Panc1 (cell line): ENCODE measurements around the gene VWA3B. TPM values are rescaled to one million over a fixed set of nuclear protein-coding genes. Genes with fewer than 3 reads are reported as not detected.

Source experiments
- ATAC-seq: fragments of 200-7000 bp; cut with Tn5 transposase; 2 replicates; pipeline ENCODE4 v1.9.1; 2020; ENCODE audit warnings: mild to moderate bottlenecking, moderate library complexity
- BruUV-seq: library from RNA; stranded (reverse); fragments of 400-500 nt; replicated peaks from 2 replicates; lab custom pipeline; 2021; lab: Mats Ljungman, UMichigan
- CTCF ChIA-PET: fragments of 300-600 bp; sonication (Branson Sonifier 250); formaldehyde crosslinking; loops from one replicate; lab custom pipeline; 2022; ENCODE audit warnings: antibody characterized with exemption; lab: Charles Lee
- POLR2A ChIA-PET: fragments of 300-600 bp; sonication (Branson Sonifier 250); formaldehyde crosslinking; loops from one replicate; lab custom pipeline; 2022; ENCODE audit warnings: antibody characterized with exemption; lab: Charles Lee
- DNase-seq: peaks from one replicate; pipeline ENCODE4 v3.0.0-alpha.2; 2010; ENCODE audit warnings: low read depth, low spot score
- H3K27ac ChIP-seq: 2 replicates; pipeline ENCODE4 v1.5.1; 2011; ENCODE audit warnings: mild to moderate bottlenecking, low read length, inconsistent platforms
- H3K27me3 ChIP-seq: fragments of 200-500 bp; sonication (Bioruptor generic); 2 replicates; pipeline ENCODE4 v1.6.0; 2014; ENCODE audit warnings: low read length, inconsistent platforms; ENCODE audit not compliant: control insufficient read depth, insufficient read depth
- H3K36me3 ChIP-seq: fragments of 200-500 bp; sonication (Bioruptor generic); 2 replicates; pipeline ENCODE4 v1.5.1; 2014; ENCODE audit warnings: inconsistent platforms, mild to moderate bottlenecking, low read length, moderate library complexity; ENCODE audit not compliant: control insufficient read depth, insufficient read depth
- H3K4me1 ChIP-seq: 2 replicates; pipeline ENCODE4 v1.5.1; 2011; ENCODE audit warnings: inconsistent platforms, mild to moderate bottlenecking, low read length, moderate library complexity; ENCODE audit not compliant: control insufficient read depth, insufficient read depth
- H3K4me3 ChIP-seq, 2 experiments: 2 replicates each; pipeline ENCODE4 v1.5.1; 2011 to 2012; ENCODE audit warnings: low read depth in 2 of 2, low read length in 2 of 2, mild to moderate bottlenecking in 2 of 2, inconsistent platforms in 1 of 2, moderate library complexity in 1 of 2
- H3K9me3 ChIP-seq: fragments of 200-500 bp; sonication (Bioruptor generic); 2 replicates; pipeline ENCODE4 v1.5.1; 2014; ENCODE audit warnings: low read depth, mild to moderate bottlenecking, inconsistent platforms, low read length, moderate library complexity; ENCODE audit not compliant: control insufficient read depth, insufficient read depth
- POLR2AphosphoS5 ChIP-seq: IDR thresholded peaks from 2 replicates; pipeline ENCODE4 v1.6.1; 2012; ENCODE audit warnings: mild to moderate bottlenecking, low read depth, low read length, moderate library complexity
- SIN3A ChIP-seq: IDR thresholded peaks from 2 replicates; pipeline ENCODE4 v1.6.1; 2012; ENCODE audit warnings: low read depth, mild to moderate bottlenecking, low read length, moderate library complexity, borderline replicate concordance; ENCODE audit not compliant: insufficient read depth
- TCF7L2 ChIP-seq: IDR thresholded peaks from 2 replicates; pipeline ENCODE4 v1.6.1; 2011; ENCODE audit warnings: mild to moderate bottlenecking, low read depth, low read length, inconsistent platforms
- in situ Hi-C: cut with HindIII; loops from 2 replicates; pipeline ENCODE4 v1.10.0; 2016; ENCODE audit warnings: low sequenced_read_pairs, low pct_unique_long_range_greater_than_20kb
- intact Hi-C: fragments of 100-400 bp; cut with micrococcal nuclease; formaldehyde crosslinking; loops from one replicate; pipeline ENCODE4 v1.10.0; 2022; ENCODE audit not compliant: unreplicated experiment
- total RNA-seq: library from RNA; stranded (reverse); gene quantifications from one replicate; pipeline ENCODE4 v1.2.1, GENCODE V29; 2021; ENCODE audit not compliant: unreplicated experiment
- TF ChIP-seq, protein P1 (sequence below), 2 experiments: IDR thresholded peaks; 2 replicates each; pipeline ENCODE4 v1.6.1; 2011 to 2012; ENCODE audit warnings: low read depth in 2 of 2, control low read depth in 1 of 2, low read length in 1 of 2, mild to moderate bottlenecking in 1 of 2, moderate library complexity in 1 of 2; ENCODE audit not compliant: insufficient read depth in 1 of 2
- TF ChIP-seq, protein P2 (sequence below): fragments of 450-650 bp; IDR thresholded peaks from 2 replicates; pipeline ENCODE4 v1.5.1; 2017; ENCODE audit warnings: mild to moderate bottlenecking

The VWA3B gene
- total RNA-seq, 1 experiment from 2014 or later, result not detected

DNA sequence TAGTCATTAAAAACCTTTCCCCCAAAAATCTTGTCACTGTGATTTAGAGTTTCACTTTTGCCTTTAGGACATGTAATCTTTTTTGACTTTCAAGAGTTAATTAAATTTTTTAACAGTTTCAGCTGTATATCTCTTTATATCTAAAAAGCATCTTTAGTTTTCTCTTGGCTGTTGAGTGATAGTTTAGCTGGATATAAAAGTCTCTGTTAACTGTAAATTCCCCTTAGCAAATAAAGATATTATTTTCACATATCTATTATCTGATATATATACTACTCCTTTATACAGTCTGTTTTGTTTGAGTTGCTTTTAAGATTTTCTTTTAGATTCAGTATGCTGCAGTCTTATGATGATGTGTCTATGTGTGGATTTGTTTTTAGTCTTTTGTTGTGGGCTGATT, 160.4 kb downstream of the VWA3B start:
- Histone ChIP-seq H3K9me3 (peaks cover 8% of the 10 kb centered on the region; the same call in 1 of the 2 replicates), H3K36me3 (no peaks in the 10 kb centered on the region), H3K4me3 (no peak overlapping the region), H3K27me3 (peaks cover 7% of the 10 kb centered on the region; the same call in 1 of the 2 replicates), H3K4me1 (no peaks in the 10 kb centered on the region), H3K27ac (no peak overlapping the region)
- CTCF ChIA-PET, result no interaction called here
- POLR2A ChIA-PET, result no interaction called here
- in situ Hi-C loops (no loop called here), intact Hi-C loops (no loop called here)
- TF ChIP-seq TCF7L2 (no peak), SIN3A (no peak), POLR2AphosphoS5 (no peak)
- TF ChIP-seq, protein P1, sequence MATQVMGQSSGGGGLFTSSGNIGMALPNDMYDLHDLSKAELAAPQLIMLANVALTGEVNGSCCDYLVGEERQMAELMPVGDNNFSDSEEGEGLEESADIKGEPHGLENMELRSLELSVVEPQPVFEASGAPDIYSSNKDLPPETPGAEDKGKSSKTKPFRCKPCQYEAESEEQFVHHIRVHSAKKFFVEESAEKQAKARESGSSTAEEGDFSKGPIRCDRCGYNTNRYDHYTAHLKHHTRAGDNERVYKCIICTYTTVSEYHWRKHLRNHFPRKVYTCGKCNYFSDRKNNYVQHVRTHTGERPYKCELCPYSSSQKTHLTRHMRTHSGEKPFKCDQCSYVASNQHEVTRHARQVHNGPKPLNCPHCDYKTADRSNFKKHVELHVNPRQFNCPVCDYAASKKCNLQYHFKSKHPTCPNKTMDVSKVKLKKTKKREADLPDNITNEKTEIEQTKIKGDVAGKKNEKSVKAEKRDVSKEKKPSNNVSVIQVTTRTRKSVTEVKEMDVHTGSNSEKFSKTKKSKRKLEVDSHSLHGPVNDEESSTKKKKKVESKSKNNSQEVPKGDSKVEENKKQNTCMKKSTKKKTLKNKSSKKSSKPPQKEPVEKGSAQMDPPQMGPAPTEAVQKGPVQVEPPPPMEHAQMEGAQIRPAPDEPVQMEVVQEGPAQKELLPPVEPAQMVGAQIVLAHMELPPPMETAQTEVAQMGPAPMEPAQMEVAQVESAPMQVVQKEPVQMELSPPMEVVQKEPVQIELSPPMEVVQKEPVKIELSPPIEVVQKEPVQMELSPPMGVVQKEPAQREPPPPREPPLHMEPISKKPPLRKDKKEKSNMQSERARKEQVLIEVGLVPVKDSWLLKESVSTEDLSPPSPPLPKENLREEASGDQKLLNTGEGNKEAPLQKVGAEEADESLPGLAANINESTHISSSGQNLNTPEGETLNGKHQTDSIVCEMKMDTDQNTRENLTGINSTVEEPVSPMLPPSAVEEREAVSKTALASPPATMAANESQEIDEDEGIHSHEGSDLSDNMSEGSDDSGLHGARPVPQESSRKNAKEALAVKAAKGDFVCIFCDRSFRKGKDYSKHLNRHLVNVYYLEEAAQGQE (IDR thresholded peaks at IDR 0.05; ENCODE audit: insufficient read depth in 1 of 2, low read depth in 2 of 2, low read length in 1 of 2), result no peak
- TF ChIP-seq, protein P2, sequence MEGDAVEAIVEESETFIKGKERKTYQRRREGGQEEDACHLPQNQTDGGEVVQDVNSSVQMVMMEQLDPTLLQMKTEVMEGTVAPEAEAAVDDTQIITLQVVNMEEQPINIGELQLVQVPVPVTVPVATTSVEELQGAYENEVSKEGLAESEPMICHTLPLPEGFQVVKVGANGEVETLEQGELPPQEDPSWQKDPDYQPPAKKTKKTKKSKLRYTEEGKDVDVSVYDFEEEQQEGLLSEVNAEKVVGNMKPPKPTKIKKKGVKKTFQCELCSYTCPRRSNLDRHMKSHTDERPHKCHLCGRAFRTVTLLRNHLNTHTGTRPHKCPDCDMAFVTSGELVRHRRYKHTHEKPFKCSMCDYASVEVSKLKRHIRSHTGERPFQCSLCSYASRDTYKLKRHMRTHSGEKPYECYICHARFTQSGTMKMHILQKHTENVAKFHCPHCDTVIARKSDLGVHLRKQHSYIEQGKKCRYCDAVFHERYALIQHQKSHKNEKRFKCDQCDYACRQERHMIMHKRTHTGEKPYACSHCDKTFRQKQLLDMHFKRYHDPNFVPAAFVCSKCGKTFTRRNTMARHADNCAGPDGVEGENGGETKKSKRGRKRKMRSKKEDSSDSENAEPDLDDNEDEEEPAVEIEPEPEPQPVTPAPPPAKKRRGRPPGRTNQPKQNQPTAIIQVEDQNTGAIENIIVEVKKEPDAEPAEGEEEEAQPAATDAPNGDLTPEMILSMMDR, result no peak
- DNase-seq (no peak), ATAC-seq (no peak)
- BruUV-seq, result no TSS peak

DNA sequence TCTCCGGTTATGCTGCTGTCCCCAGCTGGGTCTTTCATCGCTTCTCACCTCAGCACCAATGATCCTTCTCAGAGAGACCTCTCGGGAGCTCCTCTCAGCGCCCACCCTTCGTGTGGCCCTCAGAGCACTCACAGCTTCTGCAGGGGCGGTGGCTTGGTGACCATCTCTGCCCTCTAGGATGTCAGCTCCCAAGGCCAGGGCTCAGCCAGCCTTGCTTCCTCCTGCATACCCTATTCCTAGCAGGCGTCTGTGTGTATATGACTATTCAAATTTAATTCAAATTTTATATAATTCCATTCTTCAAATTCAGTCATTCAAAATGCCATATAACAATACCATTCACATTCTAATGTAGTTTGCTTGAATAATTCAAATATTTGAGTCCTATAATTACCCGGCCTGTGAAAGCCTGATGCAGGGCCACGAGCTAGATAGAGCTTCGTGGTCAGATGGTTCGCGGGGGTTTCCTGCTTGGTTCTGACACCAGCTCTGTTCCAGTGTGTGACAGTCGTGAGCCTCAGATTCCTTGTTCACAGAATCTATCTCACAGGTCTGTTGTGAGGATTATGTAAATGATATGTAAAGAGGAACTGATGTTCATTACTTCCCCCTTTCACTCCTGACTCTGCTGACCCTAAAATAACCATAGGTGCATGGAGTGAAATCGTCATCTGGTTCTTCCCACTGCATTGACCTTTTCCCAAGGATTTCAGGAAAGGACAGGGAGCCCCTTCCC, 165.2 kb downstream of the VWA3B start:
- ATAC-seq (no peak), DNase-seq (no peak)
- H3K27ac ChIP-seq, result no peak overlapping the region
- H3K4me3 ChIP-seq, result no peak overlapping the region
- ChIA-PET POLR2A (interaction anchor here (0.6 kb wide), 1 partner anchor 87 kb away, joined by 4 read pairs; no protein-coding TSS in a partner anchor), CTCF (no interaction called here)
- H3K9me3 ChIP-seq, result peaks cover 8% of the 10 kb centered on the region; the same call in 1 of the 2 replicates
- no peaks in the 10 kb centered on the region for H3K27me3 ChIP-seq
- no peak for TF ChIP-seq TCF7L2
- TF ChIP-seq, protein P1 (IDR thresholded peaks at IDR 0.05; ENCODE audit: insufficient read depth in 1 of 2, low read depth in 2 of 2, low read length in 1 of 2), result no peak
- H3K36me3 ChIP-seq, result no peaks in the 10 kb centered on the region
- in situ Hi-C loops (no loop called here), intact Hi-C loops (no loop called here)
- no TSS peak for BruUV-seq
- no peaks in the 10 kb centered on the region for H3K4me1 ChIP-seq
